NCI-H1694 treated with DMSO at 0.1 percent for 48 hours (cell line): ENCODE data around the gene PREPL.

Source experiments
- DNase-seq: peaks from one replicate; lab custom pipeline; 2025; lab: John Stamatoyannopoulos, UW

PREPL gene

DNA sequence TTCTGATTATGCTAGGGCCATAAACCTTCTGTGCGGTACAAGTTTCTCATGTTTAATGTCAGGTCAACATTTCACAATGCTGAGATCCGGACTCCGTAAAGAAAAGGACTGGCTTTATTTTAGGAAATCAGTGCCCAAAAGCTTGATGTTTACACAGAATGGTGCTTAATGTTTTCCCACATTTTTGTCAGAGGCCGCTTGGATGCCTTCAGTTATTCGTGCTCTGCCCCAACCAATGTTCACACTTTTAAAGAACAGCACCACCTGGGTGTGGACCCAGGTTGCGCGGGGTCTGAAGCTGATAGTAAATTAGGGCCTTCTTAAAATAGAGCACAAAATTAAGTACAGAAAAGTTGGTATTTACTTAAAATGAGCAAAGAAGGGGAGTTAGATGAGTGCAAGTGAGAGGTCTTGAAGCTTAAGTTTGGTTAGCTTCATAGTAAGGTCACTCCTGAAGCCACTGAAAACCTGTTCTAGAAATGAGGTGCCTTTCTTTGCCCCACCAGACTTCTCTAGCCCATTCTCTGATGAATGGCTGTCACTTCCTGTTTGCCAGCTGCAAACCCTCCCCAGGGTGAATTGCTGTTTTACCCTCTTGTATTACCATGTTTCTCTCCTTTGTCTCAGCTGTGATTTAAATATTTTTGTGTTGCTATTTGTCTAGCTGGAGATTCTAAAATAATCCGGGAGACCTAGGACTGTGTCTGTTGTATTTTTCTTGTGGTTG lies 65.5 kb downstream of the PREPL start:
- no peak for DNase-seq

GRCh38 chr2:44295113-44295512 lies 66.2 kb downstream of the PREPL start:
- no peak for DNase-seq

DNA sequence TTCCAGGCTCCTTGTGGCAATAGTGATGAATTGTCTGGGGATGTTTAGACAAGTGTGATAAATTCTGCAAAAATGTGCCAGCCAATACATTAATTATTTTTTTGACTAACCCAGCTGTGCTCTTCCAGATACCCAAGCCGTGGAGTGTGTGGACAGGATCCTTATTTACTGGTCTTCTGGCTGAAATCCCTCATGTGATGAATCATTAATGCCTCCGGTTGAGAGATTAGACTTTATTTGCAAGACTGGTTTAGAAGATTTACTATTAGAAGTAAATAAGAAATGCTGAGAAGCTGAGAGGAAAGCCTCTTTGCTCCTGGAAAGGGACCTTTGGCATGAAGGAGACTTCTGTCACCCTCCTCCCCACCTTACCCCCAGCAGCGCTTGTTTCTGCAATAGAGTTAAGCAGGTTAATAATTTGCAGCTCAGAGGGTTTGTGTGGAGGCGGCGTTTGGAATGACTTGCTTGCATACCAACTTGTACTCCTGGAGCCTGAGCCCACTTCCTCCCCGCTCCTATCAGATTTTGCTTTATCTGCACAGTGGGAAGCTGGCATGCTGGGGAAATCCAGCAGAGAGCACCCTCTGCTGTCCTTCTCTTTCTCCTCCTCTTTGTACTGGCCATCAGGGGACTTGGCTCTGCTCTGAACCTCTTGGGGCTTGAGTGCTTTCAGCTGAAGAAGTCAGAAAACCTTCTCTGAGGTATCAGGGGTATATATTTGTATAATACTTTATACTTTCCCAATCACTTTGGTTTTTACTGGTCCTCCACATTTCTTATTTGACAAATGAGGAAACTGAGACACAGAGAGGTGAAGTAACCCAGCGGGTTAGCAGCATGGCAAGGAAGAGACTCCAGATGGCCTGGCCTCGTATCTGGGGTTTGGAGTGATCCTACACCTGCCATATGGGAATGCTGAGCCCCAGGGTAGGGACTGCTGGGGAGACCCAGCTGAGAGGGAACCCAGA lies 69.7 kb downstream of the PREPL start:
- no peak for DNase-seq

DNA sequence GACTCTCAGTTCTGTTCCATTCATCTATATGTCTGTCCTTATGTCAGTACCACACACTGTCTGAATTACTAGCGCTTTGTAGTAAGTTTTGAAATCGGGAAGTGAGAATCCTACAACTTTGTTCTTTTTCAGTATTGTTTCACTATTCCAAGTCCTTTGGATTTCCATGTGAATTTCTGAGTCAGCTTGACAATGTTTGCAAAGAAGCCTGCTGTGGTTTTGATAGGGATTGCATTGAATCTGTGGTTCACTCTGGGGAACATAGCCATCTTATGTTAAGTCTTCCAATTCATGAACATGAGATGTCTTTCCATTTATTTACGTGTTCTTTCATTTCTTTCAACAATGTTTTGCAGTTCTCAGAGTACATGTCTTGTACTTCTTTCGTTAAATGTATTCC lies 71.0 kb downstream of the PREPL start:
- DNase-seq: no peak

DNA sequence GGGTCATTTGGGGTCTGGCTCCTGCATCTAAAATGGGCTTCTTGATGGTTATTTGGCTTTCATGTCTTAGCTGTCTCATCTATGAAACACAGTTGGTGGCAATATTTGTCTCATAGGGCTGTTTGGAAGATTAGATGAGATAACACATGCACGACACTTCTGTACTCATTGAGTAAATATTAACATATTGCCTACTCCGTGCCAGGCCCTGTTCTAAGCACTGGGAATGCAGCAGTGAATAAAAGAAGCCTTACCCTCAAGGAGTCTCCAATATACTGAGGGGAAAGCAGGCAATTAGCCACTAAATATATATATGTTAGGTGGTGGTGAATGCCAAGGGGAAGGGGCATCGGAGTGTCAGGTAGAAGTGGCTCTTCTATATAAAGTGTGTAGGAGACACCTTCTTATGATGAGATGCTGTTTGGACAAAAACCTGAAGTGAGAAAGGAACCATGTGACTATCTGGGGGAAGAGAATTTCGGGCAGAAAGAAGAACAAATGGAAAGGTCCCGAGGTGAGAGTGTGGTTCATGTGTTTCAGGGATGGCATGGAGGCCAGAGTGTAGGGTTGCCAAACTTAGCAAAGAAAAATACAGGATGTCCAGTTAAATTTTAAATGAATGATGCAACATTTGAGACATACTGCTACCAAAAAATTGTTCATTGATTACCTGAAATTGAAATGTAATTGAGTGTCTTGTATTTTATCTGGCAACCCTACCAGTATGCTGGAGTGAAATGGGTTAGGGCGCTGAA lies 74.2 kb downstream of the PREPL start:
- no peak for DNase-seq

- no peak for DNase-seq
These were observed 75.0 kb downstream of the PREPL start for GRCh38 chr2:44286119-44286883.

DNA sequence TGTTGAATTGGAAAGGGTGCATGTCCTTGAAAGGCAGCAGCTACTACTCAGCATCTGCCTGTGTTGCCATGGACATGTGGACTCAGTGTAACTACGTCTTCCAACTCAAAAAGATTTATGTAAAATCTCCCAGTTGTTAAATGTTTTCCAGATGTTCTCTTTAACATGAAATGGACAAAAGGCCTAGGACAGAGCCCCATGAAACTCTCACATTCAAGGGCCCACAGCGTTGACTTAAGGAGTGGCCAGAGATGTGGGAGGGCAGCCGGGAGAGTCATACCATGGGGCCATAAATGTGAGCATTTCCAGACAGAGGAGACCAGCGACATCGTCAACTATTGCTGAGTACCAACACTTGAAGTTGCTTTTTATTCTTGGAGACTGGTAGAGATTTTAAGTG lies 76.1 kb downstream of the PREPL start:
- DNase-seq: no peak

- no peak for DNase-seq
These were observed 78.1 kb downstream of the PREPL start for GRCh38 chr2:44283116-44283666.

DNA sequence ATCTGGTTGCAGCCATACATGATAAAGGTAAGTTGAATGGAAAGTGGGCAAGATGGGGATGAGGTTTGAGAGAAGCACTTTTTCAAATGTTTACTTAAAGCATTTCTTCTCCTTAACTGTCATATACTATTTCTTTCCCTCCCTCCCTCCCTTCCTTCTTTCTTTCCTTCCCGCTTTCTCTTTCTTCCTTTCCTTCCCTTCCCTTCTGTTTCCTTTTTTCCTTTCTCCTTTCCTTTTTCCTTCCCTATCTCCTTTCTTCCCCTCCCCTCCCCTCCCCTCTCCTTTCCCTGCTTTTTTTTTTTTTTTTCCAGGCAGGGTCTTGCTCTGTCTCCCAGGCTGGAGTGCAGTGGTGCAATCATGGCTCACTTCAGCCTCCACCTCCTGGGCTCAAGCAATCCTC lies 80.4 kb downstream of the PREPL start:
- DNase-seq: no peak

- no peak for DNase-seq
These were observed 83.8 kb downstream of the PREPL start for GRCh38 chr2:44277541-44277940.

- no peak for DNase-seq
These were observed 85.4 kb downstream of the PREPL start for GRCh38 chr2:44275927-44276303.

DNA sequence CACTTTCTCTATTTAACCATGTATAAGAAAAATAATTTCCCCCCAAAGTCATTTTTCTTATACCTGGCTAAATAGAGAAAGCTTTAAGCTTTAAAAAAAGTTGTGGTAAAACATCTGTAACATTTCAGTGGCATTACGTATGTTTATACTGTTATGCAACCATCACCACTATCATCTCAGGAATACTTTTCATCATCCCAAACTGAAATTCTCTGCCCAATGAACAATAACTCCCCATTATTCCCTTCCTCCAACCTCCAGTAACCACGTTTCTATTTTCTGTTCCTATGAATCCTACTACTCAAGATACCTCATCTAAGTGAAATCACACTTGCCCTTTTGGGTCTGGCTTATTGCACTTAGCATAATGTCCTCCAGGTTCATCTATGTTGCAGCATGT lies 87.7 kb downstream of the PREPL start:
- no peak for DNase-seq

GRCh38 chr2:44273076-44273475 lies 88.2 kb downstream of the PREPL start:
- no peak for DNase-seq

GRCh38 chr2:44271296-44271695 lies 90.0 kb downstream of the PREPL start:
- DNase-seq: no peak

DNA sequence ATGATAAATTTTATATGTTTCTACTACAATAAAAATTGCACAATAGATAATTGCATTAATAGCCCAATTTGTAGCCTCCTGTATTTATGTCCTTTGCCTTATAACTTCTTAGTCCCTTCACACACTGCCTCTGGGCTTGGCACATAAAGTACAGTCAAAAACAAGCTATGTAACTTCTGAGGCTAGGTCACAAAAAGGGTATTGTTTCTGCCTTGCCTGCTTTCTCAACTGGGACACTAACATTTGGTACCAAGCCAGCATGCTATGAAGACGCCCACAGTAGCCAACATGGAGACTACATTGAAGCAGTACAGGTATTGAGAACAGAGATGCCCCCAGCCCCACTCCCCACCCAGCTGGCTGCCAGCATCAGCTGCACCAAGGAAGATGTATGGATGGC lies 91.5 kb downstream of the PREPL start:
- DNase-seq: no peak

- DNase-seq: no peak
These were observed 93.3 kb downstream of the PREPL start for GRCh38 chr2:44267796-44268648.
